Measurements from ENCODE around the gene MTREX. TPM values are rescaled to one million over a fixed set of nuclear protein-coding genes. Genes with fewer than 3 reads are reported as not detected.
"Not testable (repeated sequence)": the region's sequence is repeated elsewhere in the genome, so short reads cannot be mapped to it uniquely, and the experiment has no call there.

MTREX gene
- total RNA-seq, 4 donors from 2014 or later: 57.2 to 124 (median 61.5) TPM

DNA sequence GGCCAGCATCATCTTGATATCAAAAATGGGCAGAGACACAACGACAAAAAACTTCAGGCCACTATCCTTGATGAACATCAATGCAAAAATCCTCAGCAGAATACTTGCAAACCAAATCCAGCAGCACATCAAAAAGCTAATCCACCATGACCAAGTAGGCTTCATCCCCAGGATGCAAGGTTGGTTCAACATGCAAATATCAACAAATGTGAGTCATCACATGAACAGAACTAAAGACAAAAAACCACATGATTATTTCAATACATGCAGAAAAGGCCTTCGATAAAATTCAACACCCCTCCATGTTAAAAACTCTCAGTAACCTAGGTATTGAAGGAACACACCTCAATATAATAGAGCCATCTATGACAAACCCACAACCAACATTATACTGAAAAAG is 8.5 kb downstream of the MTREX start:
- H3K27me3 ChIP-seq: no peaks in the 10 kb centered on the region
- no peak overlapping the region for H3K27ac ChIP-seq
- H3K9me3 ChIP-seq: no peaks in the 10 kb centered on the region
- no peak overlapping the region for H3K4me3 ChIP-seq
- H3K36me3 ChIP-seq: no peaks in the 10 kb centered on the region
- H3K4me1 ChIP-seq: no peaks in the 10 kb centered on the region
- TF ChIP-seq POLR2A (IDR thresholded peaks at IDR 0.05): no peak
- TF ChIP-seq, protein P1, sequence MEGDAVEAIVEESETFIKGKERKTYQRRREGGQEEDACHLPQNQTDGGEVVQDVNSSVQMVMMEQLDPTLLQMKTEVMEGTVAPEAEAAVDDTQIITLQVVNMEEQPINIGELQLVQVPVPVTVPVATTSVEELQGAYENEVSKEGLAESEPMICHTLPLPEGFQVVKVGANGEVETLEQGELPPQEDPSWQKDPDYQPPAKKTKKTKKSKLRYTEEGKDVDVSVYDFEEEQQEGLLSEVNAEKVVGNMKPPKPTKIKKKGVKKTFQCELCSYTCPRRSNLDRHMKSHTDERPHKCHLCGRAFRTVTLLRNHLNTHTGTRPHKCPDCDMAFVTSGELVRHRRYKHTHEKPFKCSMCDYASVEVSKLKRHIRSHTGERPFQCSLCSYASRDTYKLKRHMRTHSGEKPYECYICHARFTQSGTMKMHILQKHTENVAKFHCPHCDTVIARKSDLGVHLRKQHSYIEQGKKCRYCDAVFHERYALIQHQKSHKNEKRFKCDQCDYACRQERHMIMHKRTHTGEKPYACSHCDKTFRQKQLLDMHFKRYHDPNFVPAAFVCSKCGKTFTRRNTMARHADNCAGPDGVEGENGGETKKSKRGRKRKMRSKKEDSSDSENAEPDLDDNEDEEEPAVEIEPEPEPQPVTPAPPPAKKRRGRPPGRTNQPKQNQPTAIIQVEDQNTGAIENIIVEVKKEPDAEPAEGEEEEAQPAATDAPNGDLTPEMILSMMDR (IDR thresholded peaks at IDR 0.05): no peak
- no peak for DNase-seq

DNA sequence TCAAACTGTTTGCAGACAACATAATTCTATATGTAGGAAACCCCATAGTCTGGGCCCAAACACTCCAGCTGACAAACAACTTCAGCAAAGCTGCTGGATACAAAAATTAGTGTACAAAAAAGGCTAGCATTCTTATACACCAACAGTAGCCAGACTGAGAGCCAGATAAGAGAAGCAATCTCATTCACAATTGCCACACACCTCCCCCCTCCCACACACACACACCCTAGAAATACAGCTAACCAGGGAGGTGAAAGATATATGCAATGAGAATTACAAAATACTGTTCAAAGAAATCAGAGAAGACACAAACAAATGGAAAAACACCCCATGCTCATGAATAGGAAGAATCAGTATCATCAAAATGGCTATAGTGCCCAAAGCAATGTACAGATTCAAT is 9.0 kb downstream of the MTREX start:
- H3K36me3 ChIP-seq: no peaks in the 10 kb centered on the region
- no peak for TF ChIP-seq POLR2A (IDR thresholded peaks at IDR 0.05)
- TF ChIP-seq, protein P1 (IDR thresholded peaks at IDR 0.05): no peak
- H3K27me3 ChIP-seq: no peaks in the 10 kb centered on the region
- no peak overlapping the region for H3K27ac ChIP-seq
- H3K9me3 ChIP-seq: no peaks in the 10 kb centered on the region
- no peak for DNase-seq
- no peak overlapping the region for H3K4me3 ChIP-seq
- H3K4me1 ChIP-seq: no peaks in the 10 kb centered on the region

DNA sequence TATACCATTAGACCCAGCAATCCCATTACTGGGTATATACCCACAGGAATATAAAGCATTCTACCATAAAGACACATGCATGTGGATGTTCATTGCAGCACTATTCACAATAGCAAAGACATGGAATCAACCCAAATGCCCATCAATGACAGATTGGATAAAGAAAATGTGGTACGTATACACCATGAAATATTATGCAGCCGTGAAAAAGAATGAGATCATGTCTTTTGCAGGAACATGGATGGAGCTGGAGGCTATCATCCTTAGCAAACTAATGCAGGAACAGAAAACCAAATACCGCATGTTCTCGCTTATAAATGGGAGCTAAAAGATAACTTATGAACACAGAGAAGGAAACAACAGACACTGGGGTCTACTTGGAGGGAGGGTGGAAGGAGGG is 10.4 kb downstream of the MTREX start:
- H3K27ac ChIP-seq, H3K4me3 ChIP-seq, H3K27me3 ChIP-seq, H3K9me3 ChIP-seq, H3K36me3 ChIP-seq, DNase-seq, H3K4me1 ChIP-seq: not testable (repeated sequence)

DNA sequence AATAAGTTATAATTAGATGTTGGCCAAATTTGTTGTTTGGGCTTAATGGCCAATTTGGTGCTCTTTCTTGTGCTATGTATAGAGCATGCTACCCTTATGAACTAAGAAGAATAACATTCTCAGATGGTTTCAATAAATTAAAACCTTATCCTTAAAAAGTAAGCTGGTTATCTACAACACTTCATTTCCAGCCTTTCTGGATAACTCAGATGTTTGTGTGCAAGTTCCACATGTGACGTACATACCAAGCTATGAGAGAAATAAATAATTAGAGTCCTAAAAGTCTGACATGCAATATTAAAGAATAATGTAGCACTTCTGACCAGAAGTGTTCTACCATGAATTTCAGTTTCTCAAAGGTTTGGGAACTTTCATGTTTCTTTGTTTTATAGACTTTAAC is 11.7 kb downstream of the MTREX start:
- H3K4me3 ChIP-seq: no peak overlapping the region

DNA sequence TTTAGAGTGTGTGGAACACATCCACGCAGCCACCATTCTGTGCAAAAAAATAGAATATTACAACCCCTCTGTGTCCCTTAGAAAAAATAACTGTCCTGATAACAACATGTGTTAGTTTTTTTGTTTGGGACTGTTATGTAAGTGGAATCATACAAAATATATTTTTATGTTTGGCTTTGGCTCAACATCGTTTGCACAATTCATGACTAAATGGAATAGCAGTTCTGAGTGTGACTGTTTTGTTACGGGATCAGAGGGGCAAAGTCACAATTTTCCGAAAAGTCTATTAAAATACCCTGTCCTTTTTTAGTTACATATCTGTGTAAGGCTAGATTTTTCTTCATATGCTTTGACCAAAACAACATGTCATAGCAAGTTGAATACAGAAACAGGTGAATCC is 12.8 kb downstream of the MTREX start:
- Histone ChIP-seq H3K4me1 (no peaks in the 10 kb centered on the region), H3K36me3 (peaks cover 0 to 8% (median 0%) of the 10 kb centered on the region in 3 donors), H3K9me3 (no peaks in the 10 kb centered on the region), H3K4me3 (no peak overlapping the region), H3K27me3 (no peaks in the 10 kb centered on the region), H3K27ac (no peak overlapping the region)
- no peak for DNase-seq
- TF ChIP-seq, protein P1 (IDR thresholded peaks at IDR 0.05): no peak
- TF ChIP-seq POLR2A (IDR thresholded peaks at IDR 0.05): no peak

More for the DNA sequence above, 11.7 kb downstream of the MTREX start:
- no peak for DNase-seq
- H3K36me3 ChIP-seq: peaks cover 0 to 1% (median 0%) of the 10 kb centered on the region in 3 donors
- no peaks in the 10 kb centered on the region for H3K4me1 ChIP-seq
- no peak for TF ChIP-seq POLR2A (IDR thresholded peaks at IDR 0.05)
- TF ChIP-seq, protein P1 (IDR thresholded peaks at IDR 0.05): no peak
- no peak overlapping the region for H3K27ac ChIP-seq
- H3K9me3 ChIP-seq: no peaks in the 10 kb centered on the region
- no peaks in the 10 kb centered on the region for H3K27me3 ChIP-seq

DNA sequence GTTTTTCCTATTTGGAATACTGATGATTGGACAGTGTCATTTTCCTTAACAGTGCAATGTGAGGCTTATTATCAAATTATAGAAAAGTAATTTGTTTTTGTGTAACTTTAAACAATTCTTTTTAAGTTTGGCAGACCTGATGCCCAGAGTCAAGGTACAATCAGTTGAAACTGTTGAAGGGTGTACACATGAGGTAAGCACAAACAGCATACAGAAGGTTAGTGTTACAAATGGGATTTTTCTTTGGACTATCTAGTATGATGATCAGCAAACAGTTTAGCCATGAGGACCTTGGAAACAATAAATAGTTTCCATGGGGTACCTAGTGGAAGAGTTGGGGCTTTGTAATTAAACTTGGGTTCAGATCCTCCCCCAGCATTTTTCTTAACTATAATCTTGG is 16.2 kb downstream of the MTREX start:
- H3K27ac ChIP-seq: no peak overlapping the region
- no peak for TF ChIP-seq POLR2A (IDR thresholded peaks at IDR 0.05)
- TF ChIP-seq, protein P1 (IDR thresholded peaks at IDR 0.05): no peak
- H3K27me3 ChIP-seq: no peaks in the 10 kb centered on the region
- no peaks in the 10 kb centered on the region for H3K4me1 ChIP-seq
- no peaks in the 10 kb centered on the region for H3K9me3 ChIP-seq
- H3K36me3 ChIP-seq: peaks cover 0 to 33% (median 0%) of the 10 kb centered on the region in 3 donors
- H3K4me3 ChIP-seq: no peak overlapping the region
- DNase-seq: no peak

Data from Peyer's patch (tissue), 4 donors.